ENCODE results near the gene SECTM1. TPM values are rescaled to one million over a fixed set of nuclear protein-coding genes. Genes with fewer than 3 reads are reported as not detected.
"Not testable (repeated sequence)": the region's sequence is repeated elsewhere in the genome, so short reads cannot be mapped to it uniquely, and the experiment has no call there.

Gene SECTM1
- total RNA-seq, 1 donor from 2014 or later = 0.27 TPM

DNA sequence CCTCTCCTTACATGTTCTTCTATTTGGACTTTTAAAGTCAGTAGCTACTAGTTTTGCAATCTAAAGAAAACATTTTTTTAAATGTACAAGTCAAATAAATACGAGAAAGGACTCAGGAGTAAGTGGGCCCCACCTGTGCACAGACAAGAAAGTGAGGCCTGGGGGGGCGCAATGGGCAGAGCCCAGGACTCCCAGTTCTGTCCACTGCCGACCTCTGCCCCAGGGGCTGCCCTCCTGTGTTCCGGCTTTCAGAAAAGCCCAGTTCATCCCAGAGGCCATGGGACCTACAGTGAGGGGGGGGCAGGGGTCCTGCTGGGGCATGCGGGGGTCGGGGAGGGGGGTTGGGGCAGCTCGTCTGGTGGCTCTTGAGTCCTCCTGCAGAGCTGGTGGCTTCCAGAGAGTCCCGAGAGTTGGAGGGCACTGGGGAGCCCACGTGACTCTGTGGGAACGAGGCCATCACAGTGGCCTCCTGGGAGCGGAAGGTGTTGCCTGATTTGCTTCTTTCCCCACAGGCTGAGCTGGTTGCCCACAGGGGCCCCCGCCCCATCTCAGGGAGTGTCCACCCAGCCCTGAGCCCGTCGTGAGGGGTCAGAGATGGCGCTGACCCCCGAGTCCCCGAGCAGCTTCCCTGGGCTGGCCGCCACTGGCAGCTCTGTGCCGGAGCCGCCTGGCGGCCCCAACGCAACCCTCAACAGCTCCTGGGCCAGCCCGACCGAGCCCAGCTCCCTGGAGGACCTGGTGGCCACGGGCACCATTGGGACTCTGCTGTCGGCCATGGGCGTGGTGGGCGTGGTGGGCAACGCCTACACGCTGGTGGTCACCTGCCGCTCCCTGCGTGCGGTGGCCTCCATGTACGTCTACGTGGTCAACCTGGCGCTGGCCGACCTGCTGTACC is 40.4 kb upstream of the SECTM1 start:
- no peak overlapping the region for H3K4me3 Mint-ChIP-seq (ENCODE audit: unreplicated experiment)
- no peak overlapping the region for H3K4me3 ChIP-seq (ENCODE audit: insufficient read depth, low read depth, low read length)
- H3K27me3 ChIP-seq (ENCODE audit: insufficient read depth, low read length) = peaks cover 45% of the 10 kb centered on the region
- peaks cover 46% of the 10 kb centered on the region for H3K27me3 Mint-ChIP-seq (ENCODE audit: low read depth, unreplicated experiment)
- H3K79me2 ChIP-seq (ENCODE audit: insufficient read depth, low read length) = no peaks in the 10 kb centered on the region
- DNase-seq (ENCODE audit: low read depth) = no peak
- no peaks in the 10 kb centered on the region for H3K9me3 ChIP-seq (ENCODE audit: insufficient read depth, low read depth, low read length)
- H3K4me2 ChIP-seq (ENCODE audit: low read length) = no peak overlapping the region
- no peaks in the 10 kb centered on the region for H3K36me3 Mint-ChIP-seq (ENCODE audit: low read depth, unreplicated experiment)
- TF ChIP-seq, protein P1, sequence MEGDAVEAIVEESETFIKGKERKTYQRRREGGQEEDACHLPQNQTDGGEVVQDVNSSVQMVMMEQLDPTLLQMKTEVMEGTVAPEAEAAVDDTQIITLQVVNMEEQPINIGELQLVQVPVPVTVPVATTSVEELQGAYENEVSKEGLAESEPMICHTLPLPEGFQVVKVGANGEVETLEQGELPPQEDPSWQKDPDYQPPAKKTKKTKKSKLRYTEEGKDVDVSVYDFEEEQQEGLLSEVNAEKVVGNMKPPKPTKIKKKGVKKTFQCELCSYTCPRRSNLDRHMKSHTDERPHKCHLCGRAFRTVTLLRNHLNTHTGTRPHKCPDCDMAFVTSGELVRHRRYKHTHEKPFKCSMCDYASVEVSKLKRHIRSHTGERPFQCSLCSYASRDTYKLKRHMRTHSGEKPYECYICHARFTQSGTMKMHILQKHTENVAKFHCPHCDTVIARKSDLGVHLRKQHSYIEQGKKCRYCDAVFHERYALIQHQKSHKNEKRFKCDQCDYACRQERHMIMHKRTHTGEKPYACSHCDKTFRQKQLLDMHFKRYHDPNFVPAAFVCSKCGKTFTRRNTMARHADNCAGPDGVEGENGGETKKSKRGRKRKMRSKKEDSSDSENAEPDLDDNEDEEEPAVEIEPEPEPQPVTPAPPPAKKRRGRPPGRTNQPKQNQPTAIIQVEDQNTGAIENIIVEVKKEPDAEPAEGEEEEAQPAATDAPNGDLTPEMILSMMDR (IDR thresholded peaks at IDR 0.05; ENCODE audit: insufficient read depth, low read depth, low read length) = no peak
- no peak for TF ChIP-seq EZH2 (IDR thresholded peaks at IDR 0.05; ENCODE audit: insufficient read depth, low read length)
- H3K36me3 ChIP-seq (ENCODE audit: insufficient read depth, low read length) = no peaks in the 10 kb centered on the region
- no peak overlapping the region for H2AFZ ChIP-seq (ENCODE audit: low read depth, low read length)
- H4K20me1 ChIP-seq (ENCODE audit: insufficient read depth, low read length) = no peaks in the 10 kb centered on the region
- H3K4me1 ChIP-seq (ENCODE audit: insufficient read depth, low read length) = no peaks in the 10 kb centered on the region
- H3K9me3 Mint-ChIP-seq (ENCODE audit: unreplicated experiment) = no peaks in the 10 kb centered on the region
- H3K27ac ChIP-seq (ENCODE audit: low read depth, low read length) = no peak overlapping the region
- FAIRE-seq = no peak
- no peaks in the 10 kb centered on the region for H3K4me1 Mint-ChIP-seq (ENCODE audit: low read depth, unreplicated experiment)
- H3K27ac Mint-ChIP-seq (ENCODE audit: unreplicated experiment) = no peak overlapping the region
- no peak overlapping the region for H3K9ac ChIP-seq (ENCODE audit: low read length)

DNA sequence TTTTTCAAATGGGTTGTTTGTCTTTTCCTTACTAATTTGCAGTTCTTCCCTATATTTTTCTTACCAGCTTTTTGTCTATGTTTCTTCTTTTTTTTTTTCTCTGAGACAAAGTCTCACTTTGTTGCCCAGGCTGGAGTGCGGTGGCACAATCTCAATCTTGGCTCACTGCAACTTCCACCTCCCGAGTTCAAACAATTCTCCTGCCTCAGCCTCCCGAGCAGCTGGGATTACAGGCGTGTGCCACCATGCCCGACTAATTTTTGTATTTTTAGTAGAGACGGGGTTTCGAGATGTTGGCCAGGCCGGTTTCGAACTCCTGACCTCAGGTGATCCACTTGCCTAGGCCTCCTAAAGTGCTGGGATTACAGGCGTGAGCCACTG is 39.5 kb upstream of the SECTM1 start:
- H3K27me3 ChIP-seq (ENCODE audit: insufficient read depth, low read length) = peaks cover 41% of the 10 kb centered on the region
- H3K79me2 ChIP-seq (ENCODE audit: insufficient read depth, low read length) = not testable (repeated sequence)

DNA sequence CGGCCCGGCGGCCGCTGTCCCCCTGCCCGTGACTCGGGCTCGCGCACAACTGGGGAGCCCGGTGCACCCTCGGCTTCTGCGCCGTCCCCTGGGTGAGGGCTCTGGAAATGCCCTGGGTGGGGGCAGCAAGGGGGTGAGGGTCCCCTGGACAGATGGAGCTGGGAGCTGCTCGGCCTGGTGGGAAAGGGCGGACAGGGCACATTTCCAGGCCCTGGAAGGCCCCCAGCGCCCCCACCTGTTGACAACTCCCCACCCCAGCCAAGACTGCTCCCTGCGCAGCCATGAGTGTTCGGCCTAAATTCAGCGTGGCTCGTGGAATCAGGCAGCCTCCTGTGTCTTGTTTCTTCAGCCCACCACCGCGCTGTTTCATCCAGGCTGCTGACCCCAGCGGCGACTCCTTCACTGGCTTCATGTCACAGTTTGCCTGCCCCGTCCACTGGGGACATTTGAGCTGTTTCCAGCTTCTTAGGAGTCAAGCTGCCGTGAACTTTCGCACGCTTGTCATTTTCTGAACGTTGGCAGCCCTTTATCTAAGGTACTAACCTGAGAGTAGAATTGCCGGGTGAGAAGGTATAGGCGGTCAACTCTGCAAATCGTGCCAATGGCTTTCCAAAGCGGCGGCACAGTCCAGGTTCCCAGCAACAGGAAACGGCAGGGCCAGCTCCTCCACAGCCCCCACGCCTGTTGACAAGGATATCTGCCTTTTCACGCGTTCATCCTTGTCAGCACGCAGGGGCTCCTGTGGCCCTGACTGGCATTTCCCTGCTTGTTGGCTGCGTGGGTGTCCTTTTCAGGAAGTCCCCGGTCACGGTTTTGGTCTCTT is 38.9 kb upstream of the SECTM1 start:
- TF ChIP-seq, protein P1 (IDR thresholded peaks at IDR 0.05; ENCODE audit: insufficient read depth, low read depth, low read length) = no peak
- TF ChIP-seq EZH2 (IDR thresholded peaks at IDR 0.05; ENCODE audit: insufficient read depth, low read length) = peak; percentile 41
- peaks cover 47% of the 10 kb centered on the region for H3K27me3 Mint-ChIP-seq (ENCODE audit: low read depth, unreplicated experiment)
- Histone ChIP-seq H3K27ac (ENCODE audit: low read depth, low read length) (no peak overlapping the region), H3K9me3 (ENCODE audit: insufficient read depth, low read depth, low read length) (no peaks in the 10 kb centered on the region), H3K27me3 (ENCODE audit: insufficient read depth, low read length) (peaks cover 45% of the 10 kb centered on the region), H3K4me2 (ENCODE audit: low read length) (no peak overlapping the region), H4K20me1 (ENCODE audit: insufficient read depth, low read length) (no peaks in the 10 kb centered on the region), H3K36me3 (ENCODE audit: insufficient read depth, low read length) (no peaks in the 10 kb centered on the region), H3K9ac (ENCODE audit: low read length) (no peak overlapping the region), H3K79me2 (ENCODE audit: insufficient read depth, low read length) (no peaks in the 10 kb centered on the region), H3K4me3 (ENCODE audit: insufficient read depth, low read depth, low read length) (no peak overlapping the region), H3K4me1 (ENCODE audit: insufficient read depth, low read length) (no peaks in the 10 kb centered on the region), H2AFZ (ENCODE audit: low read depth, low read length) (no peak overlapping the region)
- no peak overlapping the region for H3K27ac Mint-ChIP-seq (ENCODE audit: unreplicated experiment)
- no peaks in the 10 kb centered on the region for H3K9me3 Mint-ChIP-seq (ENCODE audit: unreplicated experiment)
- DNase-seq (ENCODE audit: low read depth) = no peak
- FAIRE-seq = no peak
- H3K4me3 Mint-ChIP-seq (ENCODE audit: unreplicated experiment) = no peak overlapping the region
- H3K4me1 Mint-ChIP-seq (ENCODE audit: low read depth, unreplicated experiment) = no peaks in the 10 kb centered on the region
- no peaks in the 10 kb centered on the region for H3K36me3 Mint-ChIP-seq (ENCODE audit: low read depth, unreplicated experiment)

More for the DNA sequence above, 39.5 kb upstream of the SECTM1 start:
- H3K27ac ChIP-seq (ENCODE audit: low read depth, low read length); H3K36me3 ChIP-seq (ENCODE audit: insufficient read depth, low read length); H3K9ac ChIP-seq (ENCODE audit: low read length); DNase-seq (ENCODE audit: low read depth); H2AFZ ChIP-seq (ENCODE audit: low read depth, low read length); H3K4me1 ChIP-seq (ENCODE audit: insufficient read depth, low read length); FAIRE-seq; H3K36me3 Mint-ChIP-seq (ENCODE audit: low read depth, unreplicated experiment); H3K27ac Mint-ChIP-seq (ENCODE audit: unreplicated experiment); H3K4me3 ChIP-seq (ENCODE audit: insufficient read depth, low read depth, low read length); H3K9me3 Mint-ChIP-seq (ENCODE audit: unreplicated experiment); H3K9me3 ChIP-seq (ENCODE audit: insufficient read depth, low read depth, low read length); H3K4me1 Mint-ChIP-seq (ENCODE audit: low read depth, unreplicated experiment); H4K20me1 ChIP-seq (ENCODE audit: insufficient read depth, low read length); H3K4me2 ChIP-seq (ENCODE audit: low read length): not testable (repeated sequence)
- Mint-ChIP-seq H3K4me3 (ENCODE audit: unreplicated experiment) (peak overlapping the region; percentile 20), H3K27me3 (ENCODE audit: low read depth, unreplicated experiment) (peaks cover 44% of the 10 kb centered on the region)
